Occipital lobe (tissue), 2 donors: ENCODE data around the gene VAV3. TPM values are rescaled to one million over a fixed set of nuclear protein-coding genes. Genes with fewer than 3 reads are reported as not detected.

Source experiments
- DNase-seq: peaks from one replicate; lab custom pipeline; 2025; lab: John Stamatoyannopoulos, UW
- total RNA-seq: library from RNA; depleted of rRNA; stranded (reverse); fragments of >200 nt; gene quantifications from one replicate; pipeline ENCODE4 v1.2.3, GENCODE V29; 2014

VAV3 gene
- total RNA-seq, 1 donor from 2014 or later = 2.8 TPM

GRCh38 chr1:107974090-107974489 is 9.1 kb upstream of the VAV3 start:
- DNase-seq = no peak

- no peak for DNase-seq
Measured at GRCh38 chr1:107972391-107973180, 7.6 kb upstream of the VAV3 start.

GRCh38 chr1:107966550-107966949 is 1.6 kb upstream of the VAV3 start:
- DNase-seq = no peak

- DNase-seq = peak; percentile 7
Measured at GRCh38 chr1:107964336-107965109, 457 bp downstream of the VAV3 start.

- peak; percentile 18 for DNase-seq
Measured at GRCh38 chr1:107963601-107964335, 1.2 kb downstream of the VAV3 start.

- DNase-seq = no peak
Measured at GRCh38 chr1:107963008-107963407, 2.0 kb downstream of the VAV3 start.

GRCh38 chr1:107954719-107955415 is 10.1 kb downstream of the VAV3 start:
- DNase-seq = no peak

- DNase-seq = no peak
Measured at GRCh38 chr1:107954126-107954525, 10.9 kb downstream of the VAV3 start.

- no peak for DNase-seq
Measured at GRCh38 chr1:107953556-107953955, 11.4 kb downstream of the VAV3 start.

- no peak for DNase-seq
Measured at GRCh38 chr1:107952989-107953388, 12.0 kb downstream of the VAV3 start.

- no peak for DNase-seq
Measured at GRCh38 chr1:107950464-107950863, 14.5 kb downstream of the VAV3 start.

- DNase-seq = no peak
Measured at GRCh38 chr1:107949467-107950253, 15.3 kb downstream of the VAV3 start.

- no peak for DNase-seq
Measured at GRCh38 chr1:107946794-107947193, 18.2 kb downstream of the VAV3 start.

- no peak for DNase-seq
Measured at GRCh38 chr1:107943694-107944093, 21.3 kb downstream of the VAV3 start.

GRCh38 chr1:107942814-107943213 is 22.2 kb downstream of the VAV3 start:
- no peak for DNase-seq

GRCh38 chr1:107941531-107941930 is 23.4 kb downstream of the VAV3 start:
- no peak for DNase-seq

GRCh38 chr1:107941123-107941522 is 23.9 kb downstream of the VAV3 start:
- no peak for DNase-seq

GRCh38 chr1:107940701-107941100 is 24.3 kb downstream of the VAV3 start:
- DNase-seq = no peak

GRCh38 chr1:107940017-107940577 is 24.9 kb downstream of the VAV3 start:
- no peak for DNase-seq

GRCh38 chr1:107939256-107939655 is 25.7 kb downstream of the VAV3 start:
- DNase-seq = no peak
